Breast epithelium (tissue), 3 donors: Measurements from ENCODE around the gene AIG1.

Experiments used
- POLR2A ChIP-seq: fragments of 450-650 bp; IDR thresholded peaks from one replicate; pipeline ENCODE4 v1.6.1; 2016; ENCODE audit warnings: antibody characterized with exemption, mild to moderate bottlenecking, moderate library complexity
- TF ChIP-seq, protein P1 (sequence below), 3 donors: fragments of 450-650 bp; IDR thresholded peaks; one replicate each; pipeline ENCODE4 v1.5.1; 2016 to 2017; ENCODE audit warnings: antibody characterized with exemption in 3 of 3, mild to moderate bottlenecking in 3 of 3, moderate library complexity in 3 of 3

DNA sequence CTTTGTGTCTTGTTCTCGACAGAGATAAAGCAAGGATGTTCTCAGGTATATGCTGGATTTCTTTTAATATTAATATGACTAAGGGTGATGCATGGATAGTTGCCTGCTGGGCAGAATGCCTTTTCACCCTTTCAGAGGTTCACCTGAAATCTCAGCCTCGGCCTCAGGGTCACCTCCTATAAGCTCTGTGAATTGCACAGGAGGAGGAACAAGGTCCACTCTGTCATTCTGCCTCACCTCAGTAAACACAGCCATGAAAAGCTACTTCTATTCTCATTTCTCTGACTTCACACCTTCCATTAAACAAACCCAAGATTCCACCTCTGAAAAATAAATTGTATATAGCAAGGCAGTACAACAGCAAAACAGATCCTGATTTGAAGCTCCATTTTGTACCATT, 38.1 kb upstream of the AIG1 start:
- TF ChIP-seq, protein P1, sequence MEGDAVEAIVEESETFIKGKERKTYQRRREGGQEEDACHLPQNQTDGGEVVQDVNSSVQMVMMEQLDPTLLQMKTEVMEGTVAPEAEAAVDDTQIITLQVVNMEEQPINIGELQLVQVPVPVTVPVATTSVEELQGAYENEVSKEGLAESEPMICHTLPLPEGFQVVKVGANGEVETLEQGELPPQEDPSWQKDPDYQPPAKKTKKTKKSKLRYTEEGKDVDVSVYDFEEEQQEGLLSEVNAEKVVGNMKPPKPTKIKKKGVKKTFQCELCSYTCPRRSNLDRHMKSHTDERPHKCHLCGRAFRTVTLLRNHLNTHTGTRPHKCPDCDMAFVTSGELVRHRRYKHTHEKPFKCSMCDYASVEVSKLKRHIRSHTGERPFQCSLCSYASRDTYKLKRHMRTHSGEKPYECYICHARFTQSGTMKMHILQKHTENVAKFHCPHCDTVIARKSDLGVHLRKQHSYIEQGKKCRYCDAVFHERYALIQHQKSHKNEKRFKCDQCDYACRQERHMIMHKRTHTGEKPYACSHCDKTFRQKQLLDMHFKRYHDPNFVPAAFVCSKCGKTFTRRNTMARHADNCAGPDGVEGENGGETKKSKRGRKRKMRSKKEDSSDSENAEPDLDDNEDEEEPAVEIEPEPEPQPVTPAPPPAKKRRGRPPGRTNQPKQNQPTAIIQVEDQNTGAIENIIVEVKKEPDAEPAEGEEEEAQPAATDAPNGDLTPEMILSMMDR (IDR thresholded peaks at IDR 0.05) = no peak
- TF ChIP-seq POLR2A = no peak
